Tibial nerve (tissue), 4 donors: Measurements from ENCODE around the gene HOXA1. TPM values are rescaled to one million over a fixed set of nuclear protein-coding genes. Genes with fewer than 3 reads are reported as not detected.

ENCODE experiments used
- DNase-seq, 2 donors: peaks; one replicate each; pipeline ENCODE4 v3.0.0-alpha.2; 2019; ENCODE audit warnings: low spot score in 2 of 2
- H3K27ac ChIP-seq, 4 donors: fragments of 200-600 bp; sonication (generic) in 3 of 4; one replicate each; pipeline ENCODE4 v1.5.1; 2017 to 2019; ENCODE audit warnings: mild to moderate bottlenecking in 1 of 4
- H3K27me3 ChIP-seq, 2 donors: fragments of 200-600 bp; sonication (generic) in 1 of 2; one replicate each; pipeline versions ENCODE4 v1.5.1 to v1.6.0; 2017 to 2019
- H3K36me3 ChIP-seq, 3 donors: fragments of 200-600 bp; sonication (generic); one replicate each; pipeline ENCODE4 v1.5.1; 2018 to 2019
- H3K4me1 ChIP-seq, 4 donors: fragments of 200-600 bp; sonication (generic) in 3 of 4; one replicate each; pipeline ENCODE4 v1.5.1; 2017 to 2019
- H3K4me3 ChIP-seq, 4 donors: fragments of 200-600 bp; sonication (generic) in 3 of 4; one replicate each; pipeline ENCODE4 v1.5.1; 2017 to 2019; ENCODE audit warnings: mild to moderate bottlenecking in 1 of 4, moderate library complexity in 1 of 4
- H3K9me3 ChIP-seq, 4 donors: fragments of 200-600 bp; sonication (generic) in 3 of 4; one replicate each; pipeline ENCODE4 v1.5.1; 2017 to 2019
- EP300 ChIP-seq, 2 donors: sonication (generic); formaldehyde crosslinking; IDR thresholded peaks; one replicate each; pipeline ENCODE4 v1.6.1; 2017; ENCODE audit warnings: antibody characterized with exemption in 2 of 2, mild to moderate bottlenecking in 1 of 2
- POLR2A ChIP-seq, 2 donors: fragments of 450-650 bp; IDR thresholded peaks; one replicate each; pipeline ENCODE4 v1.6.1; 2017; ENCODE audit warnings: antibody characterized with exemption in 2 of 2, mild to moderate bottlenecking in 2 of 2, moderate library complexity in 2 of 2
- WGBS, 2 donors: methylation state at CpG; one replicate each; pipeline ENCODE4 v1.1.5; 2018; 5-methylcytosine and 5-hydroxymethylcytosine counted together
- total RNA-seq, 4 donors: library from RNA; depleted of rRNA; stranded (reverse); fragments of >200 nt; gene quantifications; one replicate each; pipeline ENCODE4 v1.1.0, GENCODE V29; 2016
- TF ChIP-seq, protein P1 (sequence below), 5 experiments: fragments of 200-600 bp in 3 of 5; fragments of 450-650 bp in 2 of 5; sonication (generic) in 3 of 5; IDR thresholded peaks; one replicate each; pipeline ENCODE4 v1.5.1; 2016 to 2019; ENCODE audit warnings: antibody characterized with exemption in 5 of 5, mild to moderate bottlenecking in 3 of 5, moderate library complexity in 2 of 5

HOXA1 gene
- total RNA-seq, 4 donors from 2014 or later = 0.44 to 2.1 (median 1.2) TPM

DNA sequence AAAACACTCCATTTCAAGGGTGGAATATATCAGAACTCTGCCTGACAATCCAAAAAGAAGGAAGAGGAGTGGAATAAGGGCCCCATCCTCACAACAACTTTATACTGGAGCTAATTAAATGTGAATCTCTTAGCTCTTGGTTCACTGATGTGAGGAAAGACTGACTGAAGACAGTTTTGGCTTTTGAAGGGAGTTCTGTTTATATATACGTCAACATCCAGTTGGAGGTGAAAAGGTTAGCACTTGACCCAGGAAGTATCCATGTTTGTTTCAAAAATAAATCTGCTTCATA is 3.0 kb downstream of the HOXA1 start:
- 57 to 63% methylated on average over 1 of the region's 1 CpG for WGBS, 2 donors
- no peak for DNase-seq
- TF ChIP-seq, protein P1, sequence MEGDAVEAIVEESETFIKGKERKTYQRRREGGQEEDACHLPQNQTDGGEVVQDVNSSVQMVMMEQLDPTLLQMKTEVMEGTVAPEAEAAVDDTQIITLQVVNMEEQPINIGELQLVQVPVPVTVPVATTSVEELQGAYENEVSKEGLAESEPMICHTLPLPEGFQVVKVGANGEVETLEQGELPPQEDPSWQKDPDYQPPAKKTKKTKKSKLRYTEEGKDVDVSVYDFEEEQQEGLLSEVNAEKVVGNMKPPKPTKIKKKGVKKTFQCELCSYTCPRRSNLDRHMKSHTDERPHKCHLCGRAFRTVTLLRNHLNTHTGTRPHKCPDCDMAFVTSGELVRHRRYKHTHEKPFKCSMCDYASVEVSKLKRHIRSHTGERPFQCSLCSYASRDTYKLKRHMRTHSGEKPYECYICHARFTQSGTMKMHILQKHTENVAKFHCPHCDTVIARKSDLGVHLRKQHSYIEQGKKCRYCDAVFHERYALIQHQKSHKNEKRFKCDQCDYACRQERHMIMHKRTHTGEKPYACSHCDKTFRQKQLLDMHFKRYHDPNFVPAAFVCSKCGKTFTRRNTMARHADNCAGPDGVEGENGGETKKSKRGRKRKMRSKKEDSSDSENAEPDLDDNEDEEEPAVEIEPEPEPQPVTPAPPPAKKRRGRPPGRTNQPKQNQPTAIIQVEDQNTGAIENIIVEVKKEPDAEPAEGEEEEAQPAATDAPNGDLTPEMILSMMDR (IDR thresholded peaks at IDR 0.05) = no peak
- TF ChIP-seq EP300 (IDR thresholded peaks at IDR 0.05) (no peak), POLR2A (IDR thresholded peaks at IDR 0.05) (no peak)
- Histone ChIP-seq H3K27ac (no peak overlapping the region), H3K27me3 (peaks cover 0 to 75% of the 10 kb centered on the region in 2 donors), H3K4me1 (peaks cover 0 to 42% (median 1%) of the 10 kb centered on the region in 4 donors), H3K9me3 (peaks cover 0 to 6% (median 0%) of the 10 kb centered on the region in 4 donors), H3K4me3 (no peak overlapping the region), H3K36me3 (no peaks in the 10 kb centered on the region)

DNA sequence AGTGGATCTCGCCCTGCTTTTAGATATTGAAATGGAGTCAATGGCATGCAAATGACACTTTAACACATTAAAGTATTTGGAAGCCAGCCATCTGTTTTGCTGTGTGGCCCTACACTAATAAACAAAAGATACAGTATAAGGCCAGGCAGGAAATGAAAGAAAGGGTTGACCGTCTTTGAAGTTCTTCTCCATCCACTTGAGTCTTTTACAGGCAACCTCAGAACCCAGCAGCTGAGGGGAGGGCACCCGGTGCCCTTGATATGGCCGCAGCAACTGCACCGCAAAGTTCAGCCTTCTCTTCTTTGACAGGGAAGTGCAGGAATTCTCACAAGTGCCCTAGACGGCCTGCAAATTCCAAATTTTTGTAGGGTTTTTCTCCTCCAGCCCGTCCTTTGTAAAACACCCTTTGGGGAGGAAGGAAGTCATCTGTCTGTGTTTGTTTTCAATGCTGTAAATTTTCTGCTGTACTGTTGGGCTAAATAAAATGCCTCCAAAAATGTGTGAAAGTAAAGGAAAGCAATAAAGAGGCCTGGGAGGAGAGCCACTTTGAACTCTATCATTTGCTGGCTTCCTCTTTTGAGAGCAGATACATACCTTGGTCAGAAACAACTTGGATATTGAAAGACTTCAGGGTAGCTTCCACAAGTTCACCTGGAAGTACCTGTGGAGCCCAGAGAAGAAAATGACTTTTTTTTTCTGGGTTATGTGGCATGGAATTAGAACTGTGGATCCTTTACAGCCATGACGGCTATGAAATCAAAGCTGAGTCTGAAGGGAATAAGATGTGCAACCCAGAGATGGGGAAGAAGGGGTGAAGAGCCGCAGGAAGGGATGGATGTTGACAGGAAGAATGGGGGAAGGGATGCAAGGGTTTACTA is 3.6 kb downstream of the HOXA1 start:
- 70 to 73% methylated on average over 9 of the region's 9 CpGs for WGBS, 2 donors
- Histone ChIP-seq H3K4me3 (no peak overlapping the region), H3K9me3 (peaks cover 0 to 11% (median 0%) of the 10 kb centered on the region in 4 donors), H3K27me3 (peaks cover 0 to 75% of the 10 kb centered on the region in 2 donors), H3K4me1 (peaks cover 0 to 36% (median 0%) of the 10 kb centered on the region in 4 donors), H3K36me3 (no peaks in the 10 kb centered on the region), H3K27ac (no peak overlapping the region)
- no peak for DNase-seq
- TF ChIP-seq EP300 (IDR thresholded peaks at IDR 0.05) (no peak), POLR2A (IDR thresholded peaks at IDR 0.05) (no peak)
- TF ChIP-seq, protein P1 (IDR thresholded peaks at IDR 0.05) = no peak

DNA sequence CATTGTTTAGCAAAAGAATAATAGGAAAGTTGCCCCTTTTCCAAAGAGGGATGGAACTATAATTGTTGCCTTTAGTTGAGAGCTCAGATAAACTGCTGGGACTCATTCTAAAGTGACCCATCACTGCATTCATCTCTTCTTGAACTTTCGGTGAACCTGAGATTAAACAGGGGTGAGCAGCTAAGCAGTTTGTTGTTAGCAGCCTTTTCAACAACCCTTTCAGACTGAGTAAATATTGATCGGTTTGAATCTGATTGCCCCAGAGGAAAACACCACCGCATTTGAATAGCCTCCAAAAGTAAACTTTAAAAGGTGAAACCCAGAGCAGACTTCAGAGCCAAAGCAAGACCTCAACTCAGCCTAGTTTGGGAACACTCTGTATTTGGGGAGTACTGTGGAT is 4.7 kb downstream of the HOXA1 start:
- Histone ChIP-seq H3K4me1 (peaks cover 0 to 26% (median 0%) of the 10 kb centered on the region in 4 donors), H3K9me3 (peaks cover 0 to 13% (median 0%) of the 10 kb centered on the region in 4 donors), H3K4me3 (no peak overlapping the region), H3K27me3 (peaks cover 0 to 72% of the 10 kb centered on the region in 2 donors), H3K36me3 (no peaks in the 10 kb centered on the region), H3K27ac (no peak overlapping the region)
- WGBS, 2 donors = 41 to 51% methylated on average over 3 of the region's 3 CpGs
- TF ChIP-seq POLR2A (IDR thresholded peaks at IDR 0.05) (no peak), EP300 (IDR thresholded peaks at IDR 0.05) (no peak)
- TF ChIP-seq, protein P1 (IDR thresholded peaks at IDR 0.05) = no peak
- no peak for DNase-seq

DNA sequence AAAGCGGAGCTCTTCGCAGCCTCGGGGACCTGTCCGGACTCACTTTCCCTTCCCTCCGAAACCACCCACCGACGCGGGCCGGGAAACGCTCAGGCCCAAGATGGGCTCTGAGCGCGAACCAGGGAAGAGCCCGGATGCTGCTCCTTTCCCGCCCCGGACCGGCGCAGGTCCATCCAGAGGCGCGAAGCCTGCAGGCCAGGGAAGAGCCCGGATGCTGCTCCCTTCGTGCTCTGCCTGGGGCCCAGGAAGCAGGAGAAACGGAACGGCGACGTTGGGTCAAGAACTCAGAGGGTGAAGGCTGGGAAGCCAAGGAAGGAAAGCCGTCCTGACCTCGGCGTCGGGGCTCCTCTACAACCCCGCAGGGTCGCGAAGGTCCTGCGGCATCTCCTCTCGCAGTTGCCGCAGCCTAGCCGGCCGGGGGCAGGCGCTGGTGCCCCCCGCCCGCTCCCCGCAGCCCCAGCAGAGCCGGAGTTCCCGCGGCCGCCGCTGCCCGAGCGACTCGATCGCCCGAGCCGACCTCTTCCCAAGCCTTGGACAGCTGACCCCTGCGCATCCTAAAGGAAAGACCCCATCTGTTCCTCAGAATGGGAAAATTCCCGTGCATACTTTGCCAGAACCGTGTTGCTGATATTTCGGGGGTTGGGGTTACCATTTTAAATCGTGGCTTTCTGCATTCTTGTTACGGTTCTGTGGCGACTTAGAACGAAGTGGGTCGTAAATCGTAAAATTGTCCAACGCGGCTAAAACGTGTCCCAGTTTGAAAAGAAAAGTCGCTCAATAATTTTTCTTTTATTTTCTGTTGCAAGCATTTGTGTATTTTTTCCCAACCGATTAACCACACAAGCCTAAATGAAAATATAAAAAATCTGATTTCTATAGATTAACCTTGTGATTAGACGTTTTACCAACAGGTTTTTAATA is 7.5 kb downstream of the HOXA1 start:
- no peak for DNase-seq
- Histone ChIP-seq H3K27me3 (peaks cover 0 to 58% of the 10 kb centered on the region in 2 donors), H3K4me3 (peak overlapping the region in 1 of 4 donors; percentile 2), H3K36me3 (no peaks in the 10 kb centered on the region), H3K4me1 (peaks cover 0 to 7% (median 0%) of the 10 kb centered on the region in 4 donors), H3K27ac (no peak overlapping the region), H3K9me3 (peaks cover 0 to 13% (median 0%) of the 10 kb centered on the region in 4 donors)
- 30 to 35% methylated on average over 47 to 66 of the region's 68 CpGs for WGBS, 2 donors
- no peak for TF ChIP-seq EP300 (IDR thresholded peaks at IDR 0.05)
- TF ChIP-seq POLR2A (IDR thresholded peaks at IDR 0.05) = no peak
- TF ChIP-seq, protein P1 (IDR thresholded peaks at IDR 0.05) = no peak
